Medulla oblongata (tissue), 1 donor: ENCODE data around the gene TEN1.
"Not testable (repeated sequence)": the region's sequence is repeated elsewhere in the genome, so short reads cannot be mapped to it uniquely, and the experiment has no call there.

Source experiments
- DNase-seq: peaks from one replicate; pipeline ENCODE4 v3.0.0-alpha.2; 2015; ENCODE audit errors: extremely low spot score

TEN1 gene, protein sequence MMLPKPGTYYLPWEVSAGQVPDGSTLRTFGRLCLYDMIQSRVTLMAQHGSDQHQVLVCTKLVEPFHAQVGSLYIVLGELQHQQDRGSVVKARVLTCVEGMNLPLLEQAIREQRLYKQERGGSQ

GRCh38 chr17:75978938-75979704 is at the start of gene TEN1, which contains the start of gene ACOX1:
Gene TEN1, plus strand, starts transcription at chr17:75979240. Its CDS starts 6,953 bp downstream, at chr17:75986193.
Gene ACOX1, minus strand, starts transcription at chr17:75979166. Its CDS starts 93 bp downstream, at chr17:75979073.
- DNase-seq: peak; percentile 98

DNA sequence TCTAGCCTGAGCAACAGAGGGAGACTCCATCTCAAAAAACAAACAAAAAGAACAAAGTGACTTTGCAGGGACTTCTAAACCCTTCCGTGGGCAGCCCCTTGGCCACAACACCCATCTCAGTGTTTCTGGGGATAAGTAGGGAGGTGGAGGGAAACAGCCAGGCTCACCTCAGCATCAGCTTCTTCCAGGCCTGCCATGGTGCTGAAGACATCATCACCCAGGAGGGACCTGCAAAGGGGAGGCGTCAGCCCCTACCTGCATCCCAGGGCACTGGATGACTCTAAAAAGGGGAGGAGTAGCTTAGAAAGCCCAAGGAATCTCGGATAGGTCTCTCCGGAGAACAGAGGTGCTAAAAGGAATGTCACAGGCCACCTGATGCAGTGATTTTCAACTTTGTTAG is 48.0 kb upstream of the TEN1 start:
- no peak for DNase-seq

GRCh38 chr17:75932852-75933251 is 46.2 kb upstream of the TEN1 start:
- DNase-seq: no peak

DNA sequence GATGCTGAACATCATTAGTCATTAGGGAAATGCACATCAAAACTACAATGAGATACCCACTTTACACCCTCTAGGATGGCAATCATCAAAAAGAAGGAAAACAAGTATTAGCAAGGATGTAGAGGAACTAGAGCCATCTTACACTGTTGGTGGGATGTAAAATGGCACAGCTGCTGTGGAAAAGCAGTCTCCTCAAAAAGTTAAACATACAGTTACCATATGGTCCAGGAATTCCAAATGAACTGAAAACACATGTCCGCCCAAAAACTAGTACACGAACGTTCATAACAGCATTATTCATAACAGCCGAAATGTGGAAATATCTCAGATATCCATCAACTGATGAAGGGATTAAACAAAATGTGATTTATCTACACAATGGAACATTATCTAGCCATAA is 45.2 kb upstream of the TEN1 start:
- DNase-seq: no peak

DNA sequence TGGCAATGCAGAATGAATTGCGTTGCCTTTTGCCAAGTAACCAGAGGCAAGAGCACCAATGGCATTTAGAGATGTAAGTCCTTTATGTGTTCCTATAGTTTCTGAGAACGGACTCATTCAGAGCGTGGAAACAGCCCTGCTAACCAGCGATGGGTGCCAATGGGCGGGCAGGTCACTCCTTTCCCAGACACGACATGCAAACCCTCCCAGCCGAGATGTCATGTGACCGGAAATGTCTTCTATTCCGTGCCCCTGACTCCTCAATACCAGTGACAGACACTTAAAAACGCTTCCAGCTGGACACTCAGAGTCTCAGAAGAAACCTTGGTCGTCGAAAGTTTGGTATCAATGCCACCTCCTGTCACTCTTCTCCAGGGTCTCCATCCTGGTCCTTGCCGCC is 41.4 kb upstream of the TEN1 start:
- DNase-seq: no peak

GRCh38 chr17:75940727-75941441 is 38.2 kb upstream of the TEN1 start, which contains the start of gene FBF1:
Gene FBF1, minus strand, starts transcription at chr17:75941042. Its CDS starts 2,893 bp downstream, at chr17:75938149.
- peak; percentile 97 for DNase-seq

- no peak for DNase-seq
Observed at GRCh38 chr17:75941442-75941819, 37.6 kb upstream of the TEN1 start.

- no peak for DNase-seq
Observed at GRCh38 chr17:75942473-75942872, 36.6 kb upstream of the TEN1 start.

- no peak for DNase-seq
Observed at GRCh38 chr17:75943491-75943890, 35.5 kb upstream of the TEN1 start.

DNA sequence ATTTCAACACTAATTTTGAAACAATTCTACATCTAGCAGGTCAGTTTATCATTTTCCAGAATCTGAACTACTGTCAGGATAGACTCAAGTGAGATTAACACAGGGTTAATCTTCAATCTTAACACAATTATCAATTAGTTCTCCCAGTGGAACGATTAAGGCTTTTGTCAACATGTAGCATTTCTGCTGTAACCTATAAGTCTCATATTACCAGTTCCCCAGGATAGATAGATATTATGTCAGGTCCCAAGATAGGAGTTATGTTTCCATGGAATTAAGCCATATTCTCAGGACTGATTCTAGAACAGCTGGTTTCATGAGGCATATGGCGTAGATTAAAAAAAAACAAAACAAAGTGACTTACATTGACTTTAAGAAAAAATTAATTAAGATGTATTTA is 33.8 kb upstream of the TEN1 start:
- DNase-seq: no peak

- DNase-seq: no peak
Observed at GRCh38 chr17:75950421-75950820, 28.6 kb upstream of the TEN1 start.

GRCh38 chr17:75950855-75951554 is 28.0 kb upstream of the TEN1 start:
- DNase-seq: no peak

GRCh38 chr17:75959051-75959838 is 19.8 kb upstream of the TEN1 start:
- no peak for DNase-seq

DNA sequence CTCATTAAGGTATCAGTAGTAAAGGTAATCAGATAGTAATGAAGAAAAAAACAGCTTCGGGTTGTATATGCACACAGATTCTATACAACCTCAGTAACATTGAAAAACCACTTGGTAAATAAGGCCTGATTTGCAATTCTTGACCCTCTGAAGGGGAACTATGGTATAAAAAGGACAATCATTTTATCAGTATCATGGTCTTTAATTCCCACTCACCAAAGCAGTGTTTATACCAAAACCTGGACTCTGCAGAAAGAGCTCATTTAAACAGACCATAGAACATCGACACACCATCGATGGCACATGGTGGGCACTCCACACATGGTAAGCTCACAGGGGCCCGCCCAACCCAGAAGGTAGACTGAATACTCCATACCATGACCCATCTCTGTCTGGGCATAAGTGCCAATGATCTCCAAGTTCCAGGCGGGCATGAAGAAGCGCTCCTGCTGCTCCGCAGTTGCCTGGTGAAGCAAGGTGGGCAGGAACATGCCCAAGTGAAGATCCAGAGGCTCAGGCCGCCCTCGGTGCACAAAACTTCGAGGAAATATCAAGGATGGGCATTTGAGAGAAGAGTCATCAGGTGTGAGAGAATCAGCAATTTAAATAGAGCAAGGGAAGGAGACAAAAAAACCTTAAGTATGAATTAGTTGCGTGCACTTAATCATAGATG is 19.1 kb upstream of the TEN1 start:
- no peak for DNase-seq

GRCh38 chr17:75965468-75965867 is 13.6 kb upstream of the TEN1 start:
- DNase-seq: no peak

DNA sequence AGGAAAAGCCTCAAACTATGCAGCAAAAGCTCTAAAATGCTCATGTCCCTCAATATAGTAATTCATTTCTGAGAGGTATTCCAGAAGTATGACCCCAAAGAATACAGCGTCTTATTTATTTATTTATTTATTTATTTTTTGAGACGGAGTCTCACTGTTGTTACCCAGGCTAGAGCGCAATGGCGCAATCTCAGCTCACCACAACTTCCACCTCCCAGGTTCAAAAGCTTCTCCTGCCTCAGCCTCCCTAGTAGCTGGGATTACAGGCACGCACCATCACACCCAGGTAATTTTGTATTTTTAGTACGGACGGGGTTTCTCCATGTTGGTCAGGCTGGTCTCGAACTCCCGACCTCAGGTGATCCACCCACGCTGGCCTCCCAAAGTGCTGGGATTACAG is 10.0 kb upstream of the TEN1 start:
- not testable (repeated sequence) for DNase-seq

- no peak for DNase-seq
Observed at GRCh38 chr17:75970011-75970523, 9.0 kb upstream of the TEN1 start.

GRCh38 chr17:75970626-75971025 is 8.4 kb upstream of the TEN1 start:
- DNase-seq: no peak

DNA sequence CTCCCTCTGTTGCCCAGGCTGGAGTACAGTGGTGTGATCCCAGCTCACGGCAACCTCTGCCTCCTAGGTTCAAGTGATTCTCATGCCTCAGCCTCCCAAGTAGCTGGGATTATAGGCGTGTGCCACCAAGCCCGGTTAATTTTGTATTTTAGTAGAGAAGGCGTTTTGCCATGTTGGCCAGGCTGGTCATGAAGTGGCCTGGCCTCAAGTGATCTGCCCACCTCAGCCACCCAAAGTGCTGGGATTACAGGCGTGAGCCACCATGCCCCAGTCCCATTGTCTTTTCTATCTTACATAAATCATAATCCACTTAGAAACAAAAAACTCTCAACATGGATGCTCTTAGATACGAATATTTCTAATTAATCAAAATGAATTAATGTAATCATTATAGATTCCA is 3.9 kb upstream of the TEN1 start:
- not testable (repeated sequence) for DNase-seq

DNA sequence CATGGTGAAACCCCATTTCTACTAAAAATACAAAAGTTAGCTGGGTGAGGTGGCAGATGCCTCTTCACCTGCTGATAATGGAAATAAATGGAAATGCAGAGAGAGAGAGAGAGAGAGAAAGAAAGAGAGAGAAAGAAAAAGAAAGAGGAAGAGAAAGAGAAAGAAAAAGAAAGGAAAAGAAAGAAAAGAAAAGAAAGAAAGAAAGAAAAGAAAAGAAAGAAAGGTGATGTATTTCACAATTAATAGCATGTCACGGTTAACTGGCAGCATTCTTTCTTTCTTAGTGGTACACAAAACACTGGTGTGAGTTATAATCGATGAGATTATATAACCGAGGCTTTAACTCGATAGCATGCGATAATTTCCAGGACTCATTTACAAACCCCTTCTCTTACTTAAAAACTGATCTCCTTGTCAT is 3.3 kb upstream of the TEN1 start:
- no peak for DNase-seq
